CD4-positive, alpha-beta T cell treated with Interleukin-6 for 4 hours (primary cell): ENCODE data around the gene VENTX.
"Not testable (repeated sequence)": the region's sequence is repeated elsewhere in the genome, so short reads cannot be mapped to it uniquely, and the experiment has no call there.

ENCODE experiments used
- DNase-seq: peaks from one replicate; pipeline ENCODE4 v3.0.0-alpha.2; 2020; ENCODE audit warnings: mixed read lengths

The VENTX gene

GRCh38 chr10:133217800-133218589, 19.7 kb upstream of the VENTX start:
- DNase-seq, result no peak

GRCh38 chr10:133218891-133219290, 18.8 kb upstream of the VENTX start:
- no peak for DNase-seq

- no peak for DNase-seq
These were observed 17.9 kb upstream of the VENTX start for GRCh38 chr10:133219782-133220181.

- no peak for DNase-seq
These were observed 16.3 kb upstream of the VENTX start for GRCh38 chr10:133221331-133221730.

GRCh38 chr10:133221756-133222155, 15.9 kb upstream of the VENTX start:
- not testable (repeated sequence) for DNase-seq

GRCh38 chr10:133224076-133224475, 13.6 kb upstream of the VENTX start:
- DNase-seq, result no peak

- DNase-seq, result no peak
These were observed 12.8 kb upstream of the VENTX start for GRCh38 chr10:133224756-133225372.

GRCh38 chr10:133225707-133226191, 11.9 kb upstream of the VENTX start:
- DNase-seq, result no peak

- DNase-seq, result peak; percentile 20
These were observed 11.3 kb upstream of the VENTX start for GRCh38 chr10:133226251-133226808.

GRCh38 chr10:133227256-133227655, 10.4 kb upstream of the VENTX start:
- DNase-seq, result no peak

- DNase-seq, result no peak
These were observed 8.2 kb upstream of the VENTX start for GRCh38 chr10:133229265-133230043.

GRCh38 chr10:133230044-133230361, 7.7 kb upstream of the VENTX start, which contains the start of gene UTF1:
TSS of gene UTF1 (plus strand) at chr10:133230217. CDS start at chr10:133230289, 72 bp downstream.
- no peak for DNase-seq

- DNase-seq, result no peak
These were observed 7.1 kb upstream of the VENTX start for GRCh38 chr10:133230387-133231195.

- no peak for DNase-seq
These were observed 6.3 kb upstream of the VENTX start for GRCh38 chr10:133231244-133231945.

- DNase-seq, result no peak
These were observed 5.6 kb upstream of the VENTX start for GRCh38 chr10:133231946-133232574.

GRCh38 chr10:133234796-133235195, 2.9 kb upstream of the VENTX start:
- DNase-seq, result not testable (repeated sequence)

GRCh38 chr10:133235265-133235855, 2.3 kb upstream of the VENTX start:
- DNase-seq, result peak; percentile 24

GRCh38 chr10:133235932-133236331, 1.7 kb upstream of the VENTX start:
- DNase-seq, result no peak

GRCh38 chr10:133236401-133237240, 1.0 kb upstream of the VENTX start:
- DNase-seq, result peak; percentile 27

GRCh38 chr10:133237241-133237587, 441 bp upstream of the VENTX start:
- no peak for DNase-seq
